CD4-positive, alpha-beta T cell treated with Interleukin-2 at 100 ng/mL for 4 hours (primary cell): ENCODE data around the gene PHF11.
"Not testable (repeated sequence)": the region's sequence is repeated elsewhere in the genome, so short reads cannot be mapped to it uniquely, and the experiment has no call there.

Source experiments
- DNase-seq: peaks from one replicate; pipeline ENCODE4 v3.0.0-alpha.2; 2020; ENCODE audit warnings: low spot score

The PHF11 gene

GRCh38 chr13:49546561-49546960, 50.8 kb downstream of the PHF11 start:
- DNase-seq = no peak

DNA sequence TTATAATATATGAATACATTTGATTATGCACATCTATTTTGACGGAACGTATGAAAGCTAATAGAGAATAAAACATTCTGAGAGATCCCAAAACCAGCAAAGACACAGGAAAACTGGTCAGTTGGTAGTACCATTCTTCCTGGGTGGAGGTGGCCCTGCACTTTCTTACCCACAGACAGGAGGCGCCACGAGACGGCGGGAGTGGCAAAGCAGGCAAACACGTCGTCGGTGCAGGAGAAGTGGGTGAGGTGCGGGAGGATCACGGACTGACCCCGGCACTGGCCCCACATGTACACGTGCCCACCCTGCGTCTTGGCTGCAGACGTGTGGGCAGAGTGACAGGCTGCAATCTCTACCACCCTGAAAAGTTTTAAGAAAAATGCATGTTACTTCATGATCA, 53.5 kb downstream of the PHF11 start:
- no peak for DNase-seq

DNA sequence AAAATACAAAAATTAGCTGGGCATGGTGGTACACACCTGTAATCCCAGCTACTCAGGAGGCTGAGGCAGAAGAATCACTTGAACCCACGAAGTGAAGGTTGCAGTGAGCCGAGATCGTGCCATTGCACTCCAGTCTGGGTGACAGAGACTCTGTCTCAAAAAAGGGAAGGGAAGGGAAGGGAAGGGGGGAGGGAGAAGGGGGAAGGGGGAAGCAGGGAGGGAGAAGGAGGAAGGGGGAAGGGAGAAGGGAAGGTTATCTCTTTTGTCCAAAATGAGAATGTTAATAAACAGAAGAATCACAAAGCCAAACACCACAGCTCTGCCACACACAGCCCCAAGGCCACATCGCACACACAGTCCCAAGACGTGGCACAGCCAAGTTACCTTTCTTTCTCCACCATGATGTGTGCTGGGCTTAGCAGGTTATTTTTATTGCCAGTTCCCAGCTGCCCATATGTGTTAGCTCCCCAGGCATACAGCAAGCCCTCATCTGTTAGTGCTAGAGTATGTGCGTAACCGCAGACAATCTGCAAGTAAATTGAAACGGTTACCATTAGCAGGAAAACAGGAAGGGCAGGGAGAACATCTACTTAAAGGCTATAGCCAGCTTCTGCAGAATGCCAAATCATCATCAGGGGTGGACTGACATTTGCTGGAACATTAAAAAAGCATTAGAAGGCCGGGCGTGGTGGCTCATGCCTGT, 55.3 kb downstream of the PHF11 start:
- DNase-seq = no peak

DNA sequence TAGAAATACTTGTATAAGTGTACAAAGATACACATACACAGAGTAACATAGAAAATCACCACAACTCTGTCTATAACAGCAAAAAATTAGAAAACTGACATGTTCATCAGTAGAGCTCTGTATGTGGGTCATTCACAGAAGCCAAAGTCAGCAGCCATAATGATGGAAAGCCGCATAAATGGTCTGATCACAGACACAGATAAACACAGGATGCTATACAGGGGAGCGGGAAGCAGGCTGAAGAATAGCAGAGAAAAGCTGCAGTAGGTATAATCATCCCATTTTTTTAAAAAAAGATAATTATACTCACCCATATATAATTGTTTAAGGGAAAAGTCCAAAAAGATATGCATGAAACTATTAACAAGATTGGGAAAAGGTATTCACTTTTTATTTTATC, 58.1 kb downstream of the PHF11 start:
- no peak for DNase-seq

DNA sequence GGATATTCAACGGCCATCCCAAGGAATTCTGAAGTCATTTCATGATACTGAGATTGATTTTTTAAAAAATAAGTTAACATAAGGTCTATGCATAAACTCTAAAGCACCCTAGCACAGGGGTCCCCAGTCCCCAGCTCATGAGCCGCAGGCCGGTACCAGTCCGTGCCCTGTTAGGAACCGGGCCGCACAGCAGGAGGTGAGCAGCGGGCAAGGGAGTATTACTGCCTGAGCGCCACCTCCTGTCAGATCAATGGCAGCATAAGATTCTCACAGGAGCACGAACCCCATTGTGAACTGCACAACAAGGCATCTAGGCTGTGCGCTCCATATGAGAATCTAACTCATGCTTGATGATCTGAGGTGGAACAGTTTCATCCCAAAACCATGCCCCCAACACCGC, 58.6 kb downstream of the PHF11 start:
- no peak for DNase-seq

DNA sequence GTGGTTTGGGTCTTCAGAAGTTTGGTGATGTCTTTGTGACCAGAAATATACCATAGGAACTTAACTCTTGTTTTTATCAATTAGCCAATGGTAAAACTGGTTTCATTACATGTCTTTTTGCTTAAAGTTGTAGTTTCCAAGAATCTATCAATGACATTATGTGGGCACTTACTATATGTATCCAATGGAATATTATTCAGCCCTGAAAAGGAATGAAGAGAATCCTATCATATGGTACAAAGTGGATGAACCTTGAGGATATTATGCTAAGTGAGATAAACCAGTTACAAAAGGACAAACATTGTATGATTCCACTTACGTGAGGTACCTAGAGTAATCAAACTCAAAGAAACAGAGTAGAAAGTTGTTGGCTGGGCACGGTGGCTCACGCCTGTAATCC, 63.3 kb downstream of the PHF11 start:
- DNase-seq = no peak

DNA sequence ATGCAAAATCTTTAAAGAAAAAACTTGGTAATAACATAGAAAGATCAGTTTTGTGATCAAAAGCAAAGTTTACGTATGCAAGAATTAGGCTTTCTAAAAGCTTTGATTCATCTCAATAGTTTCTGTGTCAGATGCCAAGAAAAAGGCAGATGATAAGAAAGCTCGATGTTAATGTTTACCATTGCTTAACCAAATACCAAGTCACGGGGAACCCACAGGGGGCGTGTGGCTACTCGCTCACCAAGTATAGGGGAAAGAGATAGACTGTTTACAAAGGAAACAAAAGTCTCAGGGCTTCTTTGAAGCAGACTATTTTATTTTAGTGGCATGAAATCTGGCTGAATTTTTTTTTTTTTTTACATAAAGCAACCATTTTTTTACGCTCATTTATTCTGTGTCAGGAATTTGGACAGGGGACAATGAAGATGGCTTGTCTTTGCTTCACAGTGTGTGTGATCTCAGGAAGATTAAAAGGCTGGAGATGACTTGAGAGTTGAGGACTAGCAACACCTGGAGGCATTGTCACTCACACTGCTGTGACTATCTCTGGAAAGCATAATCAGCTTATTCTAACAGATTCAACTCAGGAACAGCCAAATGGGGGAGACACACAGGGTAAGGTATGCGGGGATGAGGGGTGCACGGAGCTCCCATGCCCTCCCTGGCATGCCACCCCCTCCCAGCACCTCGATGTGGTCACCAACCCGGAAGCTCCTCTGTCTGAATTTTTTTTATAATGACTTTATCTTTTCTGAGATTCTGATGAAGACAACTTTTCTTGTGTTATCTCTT, 64.7 kb downstream of the PHF11 start:
- peak; percentile 9 for DNase-seq

GRCh38 chr13:49561062-49561410, 65.3 kb downstream of the PHF11 start:
- DNase-seq = no peak

DNA sequence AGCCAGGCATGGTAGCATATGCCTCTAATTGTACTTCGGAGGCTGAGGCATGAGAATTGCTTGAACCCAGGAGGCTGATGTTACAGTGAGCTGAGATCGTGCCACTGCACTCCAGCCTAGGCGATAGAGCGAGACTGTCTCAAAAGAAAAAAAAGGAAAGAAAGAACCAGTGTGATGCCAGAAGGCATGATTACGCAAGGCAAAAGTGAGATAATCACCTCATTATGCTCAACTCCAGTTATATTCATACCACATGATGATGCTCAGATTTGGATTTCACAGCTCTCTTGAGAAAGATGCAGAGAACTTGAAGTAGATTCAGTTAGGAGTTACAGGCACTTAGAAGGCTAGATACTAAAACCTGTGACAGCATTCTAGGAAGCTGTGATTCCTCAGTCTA, 67.8 kb downstream of the PHF11 start:
- DNase-seq = no peak

DNA sequence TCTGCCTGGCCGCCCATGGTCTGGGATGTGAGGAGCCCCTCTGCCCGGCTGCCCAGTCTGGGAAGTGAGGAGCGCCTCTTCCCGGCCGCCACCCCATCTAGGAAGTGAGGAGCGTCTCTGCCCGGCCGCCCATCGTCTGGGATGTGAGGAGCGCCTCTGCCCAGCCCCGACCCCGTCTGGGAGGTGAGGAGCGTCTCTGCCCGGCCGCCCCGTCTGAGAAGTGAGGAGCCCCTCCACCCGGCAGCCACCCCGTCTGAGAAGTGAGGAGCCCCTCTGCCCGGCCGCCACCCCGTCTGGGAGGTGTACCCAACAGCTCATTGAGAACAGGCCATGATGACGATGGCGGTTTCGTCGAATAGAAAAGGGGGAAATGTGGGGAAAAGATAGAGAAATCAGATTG, 69.7 kb downstream of the PHF11 start:
- DNase-seq = not testable (repeated sequence)

GRCh38 chr13:49566461-49566860, 70.7 kb downstream of the PHF11 start:
- DNase-seq = no peak

DNA sequence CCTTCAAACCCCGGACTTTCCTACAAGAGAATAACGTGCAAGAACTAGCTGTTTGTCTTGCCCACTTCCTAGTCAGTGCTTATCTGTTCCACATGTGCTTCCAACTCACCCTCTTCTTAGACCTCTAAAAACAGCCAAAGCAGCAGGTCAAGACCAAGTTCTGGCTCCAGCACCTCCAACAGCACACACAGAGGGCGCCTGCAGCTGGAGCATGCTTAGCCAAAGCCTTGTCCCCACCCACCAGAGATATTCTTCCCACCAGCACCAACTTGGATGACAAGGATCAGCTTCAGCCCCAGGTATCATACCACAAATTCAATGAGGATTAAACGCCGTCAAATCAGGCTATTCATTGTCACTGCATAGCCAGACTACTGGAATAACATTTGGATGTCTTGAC, 71.7 kb downstream of the PHF11 start:
- DNase-seq = no peak

DNA sequence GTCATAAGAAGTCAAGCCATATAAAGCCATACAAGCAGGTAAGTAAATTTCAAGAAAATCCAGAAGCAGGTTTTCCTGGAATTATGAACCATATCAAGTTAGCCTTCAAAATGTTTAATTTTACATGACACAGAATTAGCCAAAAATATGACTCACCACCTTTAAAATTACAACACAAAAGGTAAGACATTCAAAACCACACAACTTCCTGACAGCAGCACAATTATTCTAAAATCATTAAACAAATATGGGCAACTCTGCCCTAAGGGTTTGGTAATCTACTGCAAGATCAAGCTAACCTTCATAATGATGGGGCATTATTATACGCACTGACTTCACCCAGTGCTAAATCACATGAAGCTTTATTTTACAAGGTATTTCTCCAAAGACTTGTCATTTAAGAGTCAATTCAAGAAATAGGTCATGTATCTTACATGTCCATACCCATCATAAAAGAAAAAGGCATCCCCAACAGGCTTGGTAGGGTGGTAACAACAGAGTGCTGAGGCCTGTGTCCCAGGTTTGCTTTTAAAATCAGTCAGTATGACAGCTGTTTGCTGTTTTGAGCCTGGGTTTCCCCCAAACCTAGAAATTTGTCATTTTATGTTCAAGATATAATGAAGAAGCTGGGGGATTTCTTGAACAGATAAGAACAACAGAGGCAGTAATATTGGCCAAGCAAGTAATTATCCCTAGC, 74.4 kb downstream of the PHF11 start:
- DNase-seq = peak; percentile 76

DNA sequence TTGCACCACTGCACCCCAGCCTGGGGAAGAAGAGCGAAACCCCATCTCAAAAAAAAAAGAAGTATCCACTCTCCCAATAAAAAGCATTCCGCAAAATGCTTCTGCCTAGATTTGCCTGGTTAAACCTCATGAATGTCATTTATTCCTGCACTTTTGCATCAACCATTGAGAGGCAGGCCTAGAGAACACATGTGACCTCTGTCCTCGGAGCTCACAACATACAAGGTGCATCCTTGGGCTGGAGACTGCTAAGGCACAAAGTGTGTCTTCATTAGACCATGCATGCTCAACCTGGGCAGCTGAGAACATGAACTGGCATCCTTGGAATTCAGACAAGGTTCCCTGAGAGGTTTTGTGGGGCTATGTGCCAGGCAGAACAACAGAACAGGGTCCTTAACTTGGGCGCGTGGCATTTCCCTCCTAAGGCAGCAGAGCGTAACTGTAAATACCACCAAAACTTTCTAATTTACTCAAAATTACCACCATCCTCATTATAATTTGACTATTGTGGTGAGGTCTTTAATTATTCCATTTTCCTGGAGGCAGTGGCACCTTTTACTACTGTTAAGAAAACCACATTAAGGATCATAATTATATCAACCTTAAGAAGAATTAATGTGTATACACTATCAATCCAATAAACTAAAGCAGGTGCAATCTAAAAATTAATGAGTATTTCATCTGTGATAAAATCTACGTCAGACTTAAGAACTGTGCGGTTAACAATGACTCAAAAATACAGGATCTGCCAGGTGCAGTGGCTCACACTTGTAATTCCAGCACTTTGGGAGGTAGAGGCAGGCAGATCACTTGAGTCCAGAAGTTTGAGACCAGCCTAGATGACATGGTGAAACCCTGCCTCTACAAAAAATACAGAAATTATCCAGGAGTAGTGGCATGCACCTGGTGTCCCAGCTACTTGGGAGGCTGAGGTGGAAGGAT, 75.8 kb downstream of the PHF11 start:
- no peak for DNase-seq
